Panc1 (cell line): ENCODE measurements around the gene SRSF10. TPM values are rescaled to one million over a fixed set of nuclear protein-coding genes. Genes with fewer than 3 reads are reported as not detected.

ENCODE experiments used
- ATAC-seq: fragments of 200-7000 bp; cut with Tn5 transposase; 2 replicates; pipeline ENCODE4 v1.9.1; 2020; ENCODE audit warnings: mild to moderate bottlenecking, moderate library complexity
- BruUV-seq: library from RNA; stranded (reverse); fragments of 400-500 nt; replicated peaks from 2 replicates; lab custom pipeline; 2021; lab: Mats Ljungman, UMichigan
- CTCF ChIA-PET: fragments of 300-600 bp; sonication (Branson Sonifier 250); formaldehyde crosslinking; loops from one replicate; lab custom pipeline; 2022; ENCODE audit warnings: antibody characterized with exemption; lab: Charles Lee
- POLR2A ChIA-PET: fragments of 300-600 bp; sonication (Branson Sonifier 250); formaldehyde crosslinking; loops from one replicate; lab custom pipeline; 2022; ENCODE audit warnings: antibody characterized with exemption; lab: Charles Lee
- DNase-seq: peaks from one replicate; pipeline ENCODE4 v3.0.0-alpha.2; 2010; ENCODE audit warnings: low read depth, low spot score
- H3K27ac ChIP-seq: 2 replicates; pipeline ENCODE4 v1.5.1; 2011; ENCODE audit warnings: mild to moderate bottlenecking, low read length, inconsistent platforms
- H3K27me3 ChIP-seq: fragments of 200-500 bp; sonication (Bioruptor generic); 2 replicates; pipeline ENCODE4 v1.6.0; 2014; ENCODE audit warnings: low read length, inconsistent platforms; ENCODE audit not compliant: control insufficient read depth, insufficient read depth
- H3K36me3 ChIP-seq: fragments of 200-500 bp; sonication (Bioruptor generic); 2 replicates; pipeline ENCODE4 v1.5.1; 2014; ENCODE audit warnings: inconsistent platforms, mild to moderate bottlenecking, low read length, moderate library complexity; ENCODE audit not compliant: control insufficient read depth, insufficient read depth
- H3K4me1 ChIP-seq: 2 replicates; pipeline ENCODE4 v1.5.1; 2011; ENCODE audit warnings: inconsistent platforms, mild to moderate bottlenecking, low read length, moderate library complexity; ENCODE audit not compliant: control insufficient read depth, insufficient read depth
- H3K4me3 ChIP-seq, 2 experiments: 2 replicates each; pipeline ENCODE4 v1.5.1; 2011 to 2012; ENCODE audit warnings: low read depth in 2 of 2, low read length in 2 of 2, mild to moderate bottlenecking in 2 of 2, inconsistent platforms in 1 of 2, moderate library complexity in 1 of 2
- H3K9me3 ChIP-seq: fragments of 200-500 bp; sonication (Bioruptor generic); 2 replicates; pipeline ENCODE4 v1.5.1; 2014; ENCODE audit warnings: low read depth, mild to moderate bottlenecking, inconsistent platforms, low read length, moderate library complexity; ENCODE audit not compliant: control insufficient read depth, insufficient read depth
- CTCF ChIP-seq: fragments of 450-650 bp; IDR thresholded peaks from 2 replicates; pipeline ENCODE4 v1.5.1; 2017; ENCODE audit warnings: mild to moderate bottlenecking
- POLR2AphosphoS5 ChIP-seq: IDR thresholded peaks from 2 replicates; pipeline ENCODE4 v1.6.1; 2012; ENCODE audit warnings: mild to moderate bottlenecking, low read depth, low read length, moderate library complexity
- REST ChIP-seq, 2 experiments: IDR thresholded peaks; 2 replicates each; pipeline ENCODE4 v1.6.1; 2011 to 2012; ENCODE audit warnings: low read depth in 2 of 2, control low read depth in 1 of 2, low read length in 1 of 2, mild to moderate bottlenecking in 1 of 2, moderate library complexity in 1 of 2; ENCODE audit not compliant: insufficient read depth in 1 of 2
- SIN3A ChIP-seq: IDR thresholded peaks from 2 replicates; pipeline ENCODE4 v1.6.1; 2012; ENCODE audit warnings: low read depth, mild to moderate bottlenecking, low read length, moderate library complexity, borderline replicate concordance; ENCODE audit not compliant: insufficient read depth
- TCF7L2 ChIP-seq: IDR thresholded peaks from 2 replicates; pipeline ENCODE4 v1.6.1; 2011; ENCODE audit warnings: mild to moderate bottlenecking, low read depth, low read length, inconsistent platforms
- in situ Hi-C: cut with HindIII; loops from 2 replicates; pipeline ENCODE4 v1.10.0; 2016; ENCODE audit warnings: low sequenced_read_pairs, low pct_unique_long_range_greater_than_20kb
- intact Hi-C: fragments of 100-400 bp; cut with micrococcal nuclease; formaldehyde crosslinking; loops from one replicate; pipeline ENCODE4 v1.10.0; 2022; ENCODE audit not compliant: unreplicated experiment
- total RNA-seq: library from RNA; stranded (reverse); gene quantifications from one replicate; pipeline ENCODE4 v1.2.1, GENCODE V29; 2021; ENCODE audit not compliant: unreplicated experiment

Gene SRSF10
- total RNA-seq, 1 experiment from 2014 or later, result 137 TPM

GRCh38 chr1:23977854-23978191 lies 2.3 kb downstream of the SRSF10 start:
- no peaks in the 10 kb centered on the region for H3K27me3 ChIP-seq
- peak overlapping the region; percentile 100 for H3K27ac ChIP-seq
- CTCF ChIA-PET, result no interaction called here
- peaks cover 47% of the 10 kb centered on the region for H3K4me1 ChIP-seq
- H3K4me3 ChIP-seq, result peak overlapping the region; percentile 5 to 91
- peaks cover 34% of the 10 kb centered on the region; the same call in 1 of the 2 replicates for H3K36me3 ChIP-seq
- DNase-seq (no peak), ATAC-seq (no peak)
- intact Hi-C loops, result loop anchor here (2.0 kb wide), 1 partner anchor 51 kb away; no protein-coding TSS in a partner anchor
- in situ Hi-C loops, result no loop called here
- POLR2A ChIA-PET, result no interaction called here
- no peaks in the 10 kb centered on the region for H3K9me3 ChIP-seq
- BruUV-seq, result TSS peak; percentile 67
- TF ChIP-seq CTCF, result no peak
- no peak for TF ChIP-seq POLR2AphosphoS5
- TF ChIP-seq SIN3A, result no peak
- TF ChIP-seq REST (IDR thresholded peaks at IDR 0.05; ENCODE audit: insufficient read depth in 1 of 2, low read depth in 2 of 2, low read length in 1 of 2), result no peak
- no peak for TF ChIP-seq TCF7L2

GRCh38 chr1:23977187-23977853 lies 2.8 kb downstream of the SRSF10 start:
- intact Hi-C loops (no loop called here), in situ Hi-C loops (no loop called here)
- peaks cover 47% of the 10 kb centered on the region for H3K4me1 ChIP-seq
- H3K4me3 ChIP-seq, result peak overlapping the region; percentile 27 to 91
- peaks cover 34% of the 10 kb centered on the region; the same call in 1 of the 2 replicates for H3K36me3 ChIP-seq
- H3K27ac ChIP-seq, result peak overlapping the region; percentile 100
- POLR2A ChIA-PET, result interaction anchor here (0.7 kb wide), 1 partner anchor 125 kb away, joined by 4 read pairs; no protein-coding TSS in a partner anchor
- no TSS peak for BruUV-seq
- no peak for DNase-seq
- no peak for ATAC-seq
- TF ChIP-seq CTCF, result no peak
- TF ChIP-seq POLR2AphosphoS5, result no peak
- no peak for TF ChIP-seq REST (IDR thresholded peaks at IDR 0.05; ENCODE audit: insufficient read depth in 1 of 2, low read depth in 2 of 2, low read length in 1 of 2)
- no peaks in the 10 kb centered on the region for H3K27me3 ChIP-seq
- CTCF ChIA-PET, result no interaction called here
- no peaks in the 10 kb centered on the region for H3K9me3 ChIP-seq
